Adrenal gland (tissue), 12 donors: Measurements from ENCODE around the gene DOK3. TPM values are rescaled to one million over a fixed set of nuclear protein-coding genes. Genes with fewer than 3 reads are reported as not detected.

Source experiments
- DNase-seq, 7 donors: peaks; one replicate each; pipeline ENCODE4 v3.0.0-alpha.2; 2019 to 2020
- H3K27ac ChIP-seq, 5 donors: fragments of 200-600 bp; sonication (generic) in 4 of 5; 1 replicate in 3 of 5; 2 replicates in 2 of 5; pipeline versions ENCODE4 v1.5.1 to v1.8.0; 2016 to 2020; ENCODE audit warnings: mild to moderate bottlenecking in 1 of 5
- H3K27me3 ChIP-seq: fragments of 200-600 bp; 2 replicates; pipeline ENCODE4 v1.8.0; 2021
- H3K36me3 ChIP-seq, 2 donors: fragments of 200-600 bp; replicated peaks in 1 of 2; 1 replicate in 1 of 2; 2 replicates in 1 of 2; pipeline versions ENCODE4 v1.5.1 to v1.8.0; 2018 to 2022
- H3K4me1 ChIP-seq, 2 donors: fragments of 200-600 bp; replicated peaks in 1 of 2; 1 replicate in 1 of 2; 2 replicates in 1 of 2; pipeline versions ENCODE4 v1.5.1 to v1.8.0; 2018 to 2021
- H3K4me3 ChIP-seq, 4 donors: fragments of 200-600 bp; sonication (generic) in 3 of 4; one replicate each; pipeline ENCODE4 v1.5.1; 2016 to 2018
- H3K9me3 ChIP-seq, 3 donors: fragments of 200-600 bp; sonication (generic) in 1 of 3; replicated peaks in 1 of 3; 1 replicate in 2 of 3; 2 replicates in 1 of 3; pipeline versions ENCODE4 v1.5.1 to v1.8.0; 2016 to 2021
- CTCF ChIP-seq, 6 experiments: fragments of 450-650 bp in 4 of 6; fragments of 200-600 bp in 2 of 6; sonication (generic) in 1 of 6; IDR thresholded peaks; 1 replicate in 5 of 6; 2 replicates in 1 of 6; pipeline versions ENCODE4 v1.5.1 to v1.8.0; 2016 to 2021; ENCODE audit warnings: antibody characterized with exemption in 6 of 6, mild to moderate bottlenecking in 2 of 6, moderate library complexity in 1 of 6
- POLR2A ChIP-seq, 2 donors: fragments of 450-650 bp; IDR thresholded peaks; one replicate each; pipeline ENCODE4 v1.6.1; 2017; ENCODE audit warnings: antibody characterized with exemption in 2 of 2, mild to moderate bottlenecking in 2 of 2, moderate library complexity in 1 of 2
- WGBS, 4 donors: extraction: QIAGEN DNeasy Blood & Tissue Kit in 2 of 4; methylation state at CpG; one replicate each; pipeline versions ENCODE4 v1.1.5 to v1.1.7; 2013 to 2017; 5-methylcytosine and 5-hydroxymethylcytosine counted together
- intact Hi-C, 2 donors: fragments of 100-400 bp; cut with DNase I; formaldehyde crosslinking; loops; one replicate each; pipeline versions ENCODE4 v1.14.1 to v1.15.0; 2022 to 2023
- polyA plus RNA-seq, 3 donors: library from polyadenylated mRNA; stranded (reverse); fragments of 200-250 nt in 2 of 3; fragments of 350-450 nt in 1 of 3; fragmentation: Illumina TruSeq in 1 of 3; extraction: RNeasy Lipid Tissue Mini Kit (QIAGEN cat#74804) in 1 of 3; gene quantifications; one replicate each; pipeline ENCODE4 v1.2.3, GENCODE V29; 2013 to 2014
- total RNA-seq, 9 donors: library from RNA; depleted of rRNA in 4 of 9; stranded (reverse); fragments of >200 nt in 4 of 9; fragments of 120-200 nt in 1 of 9; fragmentation: NEBNext Ultra II Directional in 1 of 9; extraction: Animal tissue kit (Norgen Biotek cat#: 25700) in 1 of 9; gene quantifications; one replicate each; pipeline versions ENCODE4 v1.1.0 to v1.2.4, GENCODE V29; 2013 to 2023
- donor health status: healthy with polysubstance abuse.
- donor health status: Bipolar disorder and iron deficiency.
- donor health status: DM: yes; HTN: yes; CAD: no.
- donor health status: DM: no; HTN: no; CAD: no.
- donor health status: DM: no; HTN: no; CAD: no.
- donor health status: DM: yes; HTN: yes; CAD: no.

The DOK3 gene
- total and polyA plus RNA-seq, 12 donors = 1.5 to 49.1 (median 11.3) TPM

DNA sequence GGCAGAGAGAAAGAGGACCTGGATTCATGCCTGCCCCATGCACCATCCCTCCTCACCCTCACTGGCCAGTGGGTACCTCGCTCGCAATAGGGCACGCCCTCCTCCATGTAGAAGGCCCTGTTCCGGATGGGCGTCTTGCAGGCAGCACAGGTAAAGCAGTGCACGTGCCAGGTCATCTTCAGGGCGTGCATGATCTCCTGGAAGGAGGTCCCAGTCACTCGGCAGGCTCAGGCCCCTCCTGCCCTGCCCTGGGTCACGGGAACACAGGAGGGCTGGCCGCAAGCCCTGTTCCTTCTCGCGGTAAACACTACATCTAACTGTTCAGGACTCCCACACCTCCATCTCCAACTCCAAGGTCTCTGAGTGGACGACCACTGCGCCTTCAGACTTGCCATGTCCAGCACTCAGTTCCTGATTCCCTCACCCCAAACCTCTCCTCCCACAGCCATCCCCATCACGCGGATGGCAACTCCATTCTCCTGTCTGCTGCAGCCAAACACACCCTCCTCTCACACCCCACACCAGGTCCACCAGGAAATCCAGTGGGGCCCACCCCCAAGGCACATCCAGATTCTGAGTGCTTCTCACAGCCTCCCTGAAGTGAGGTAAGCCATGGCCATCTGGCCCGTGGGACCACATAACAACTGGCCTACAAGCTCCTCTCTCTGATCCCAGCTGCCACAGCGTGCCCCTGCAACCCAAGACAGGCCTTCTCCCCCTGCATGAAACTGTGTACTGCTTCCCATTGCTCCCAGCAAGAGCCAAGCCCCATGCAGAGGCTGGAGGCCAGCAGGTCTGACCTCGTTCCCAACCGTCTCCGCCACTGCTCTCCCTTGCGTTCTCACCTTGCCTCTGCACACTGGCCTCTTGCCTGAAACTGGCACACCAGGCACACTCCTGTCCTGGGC lies 25.4 kb downstream of the DOK3 start:
- H3K9me3 ChIP-seq = no peaks in the 10 kb centered on the region
- peaks cover 0 to 15% of the 10 kb centered on the region in 2 donors for H3K36me3 ChIP-seq
- 87 to 93% (median 92%) methylated on average over 20 to 22 of the region's 22 CpGs for WGBS, 4 donors
- H3K27ac ChIP-seq = no peak overlapping the region
- DNase-seq = no peak
- H3K27me3 ChIP-seq = no peaks in the 10 kb centered on the region
- intact Hi-C loops = no loop called here
- TF ChIP-seq CTCF (IDR thresholded peaks at IDR 0.05) (no peak), POLR2A (IDR thresholded peaks at IDR 0.05) (no peak)
- H3K4me1 ChIP-seq = peaks cover 0 to 10% of the 10 kb centered on the region in 2 donors
- no peak overlapping the region for H3K4me3 ChIP-seq

GRCh38 chr5:177483042-177483441 lies 26.6 kb downstream of the DOK3 start:
- Histone ChIP-seq H3K27me3 (no peaks in the 10 kb centered on the region), H3K27ac (no peak overlapping the region), H3K9me3 (no peaks in the 10 kb centered on the region), H3K36me3 (peaks cover 0 to 14% of the 10 kb centered on the region in 2 donors), H3K4me3 (no peak overlapping the region), H3K4me1 (peaks cover 0 to 17% of the 10 kb centered on the region in 2 donors)
- WGBS, 4 donors = 92 to 95% (median 93%) methylated on average over 5 to 9 of the region's 9 CpGs
- intact Hi-C loops = no loop called here
- TF ChIP-seq POLR2A (IDR thresholded peaks at IDR 0.05) (no peak), CTCF (IDR thresholded peaks at IDR 0.05) (no peak)
- no peak for DNase-seq

DNA sequence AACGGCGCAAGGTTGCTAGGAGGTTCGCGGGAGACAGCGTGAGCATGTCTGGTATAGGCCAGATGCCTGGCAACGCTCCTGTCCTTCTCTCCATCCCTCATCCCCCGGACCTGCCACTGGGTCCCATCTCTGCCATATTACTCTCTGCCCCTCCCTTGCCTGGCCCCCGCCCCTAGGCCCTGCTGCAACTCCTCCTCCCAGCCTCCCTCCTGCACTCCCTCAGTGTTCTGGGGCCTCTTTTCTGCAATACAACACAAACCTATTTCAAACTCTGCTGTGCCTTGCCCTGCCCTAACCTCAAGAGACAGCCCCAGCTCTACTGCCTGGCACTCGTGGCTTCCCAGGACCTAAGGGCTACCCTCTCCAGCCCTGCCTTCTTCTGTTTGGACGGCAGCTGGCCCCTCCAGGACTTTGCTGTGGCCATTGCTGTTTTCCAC lies 27.2 kb downstream of the DOK3 start:
- Histone ChIP-seq H3K36me3 (peaks cover 0 to 8% of the 10 kb centered on the region in 2 donors), H3K27ac (no peak overlapping the region), H3K27me3 (no peaks in the 10 kb centered on the region), H3K9me3 (no peaks in the 10 kb centered on the region), H3K4me1 (peaks cover 0 to 17% of the 10 kb centered on the region in 2 donors), H3K4me3 (no peak overlapping the region)
- WGBS, 4 donors = 85 to 92% (median 88%) methylated on average over 10 of the region's 10 CpGs
- no peak for DNase-seq
- no peak for TF ChIP-seq POLR2A (IDR thresholded peaks at IDR 0.05)
- no peak for TF ChIP-seq CTCF (IDR thresholded peaks at IDR 0.05)
- intact Hi-C loops = no loop called here

DNA sequence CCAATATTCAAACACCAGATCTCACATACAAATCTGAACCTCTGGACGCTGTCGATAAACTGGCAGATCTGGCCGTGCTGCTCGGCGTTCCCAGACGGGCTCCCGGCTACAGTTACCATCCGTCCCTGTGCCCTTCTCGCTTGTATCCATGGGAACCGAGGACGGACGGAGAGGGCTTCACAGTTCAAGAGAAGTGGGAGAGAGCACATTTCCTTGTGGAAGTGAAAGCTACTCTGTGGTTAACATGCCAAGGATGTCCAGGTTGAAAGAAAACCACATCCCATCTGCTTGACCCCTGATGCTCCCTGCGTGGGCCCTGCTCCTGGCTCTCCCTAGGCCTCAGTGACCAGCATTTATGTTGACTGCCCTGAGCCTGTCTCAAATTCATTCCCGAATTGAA lies 29.9 kb downstream of the DOK3 start:
- H3K4me3 ChIP-seq = no peak overlapping the region
- H3K36me3 ChIP-seq = peaks cover 0 to 4% of the 10 kb centered on the region in 2 donors
- H3K27me3 ChIP-seq = no peaks in the 10 kb centered on the region
- DNase-seq = peak in 1 of 7 donors; percentile 72
- WGBS, 4 donors = 44 to 64% (median 53%) methylated on average over 9 to 14 of the region's 14 CpGs
- TF ChIP-seq POLR2A (IDR thresholded peaks at IDR 0.05) (no peak), CTCF (IDR thresholded peaks at IDR 0.05) (no peak)
- H3K9me3 ChIP-seq = no peaks in the 10 kb centered on the region
- peaks cover 0 to 17% of the 10 kb centered on the region in 2 donors for H3K4me1 ChIP-seq
- H3K27ac ChIP-seq = peak overlapping the region in 1 of 5 donors; percentile 64
- intact Hi-C loops = no loop called here
